HAP-1 (cell line): Measurements from ENCODE around the gene ASIP.
A peak's percentile ranks its signal among the peaks of the same experiment; 100 is the strongest.
"Not testable (repeated sequence)": the region's sequence is repeated elsewhere in the genome, so short reads cannot be mapped to it uniquely, and the experiment has no call there.

Experiments used
- DNase-seq, 2 experiments: peaks; one replicate each; pipeline ENCODE4 v3.0.0-alpha.2; 2016 to 2020; ENCODE audit warnings: low spot score in 2 of 2
- H3K27me3 ChIP-seq: fragments of 250-450 bp; sonication (Bioruptor Pico); 2 replicates; pipeline ENCODE4 v1.5.1; 2020; ENCODE audit warnings: low read depth, mild to moderate bottlenecking, moderate library complexity
- H3K36me3 ChIP-seq: fragments of 250-450 bp; sonication (Bioruptor Pico); replicated peaks from 2 replicates; pipeline ENCODE4 v1.5.1; 2020; ENCODE audit warnings: mild to moderate bottlenecking
- H3K4me1 ChIP-seq: fragments of 250-450 bp; sonication (Bioruptor Pico); 2 replicates; pipeline ENCODE4 v1.5.1; 2020; ENCODE audit warnings: mild to moderate bottlenecking
- H3K4me3 ChIP-seq: fragments of 250-450 bp; sonication (Bioruptor Pico); 2 replicates; pipeline ENCODE4 v1.5.1; 2020; ENCODE audit warnings: mild to moderate bottlenecking, moderate library complexity
- H3K9me3 ChIP-seq: fragments of 250-450 bp; sonication (Bioruptor Pico); 2 replicates; pipeline ENCODE4 v1.5.1; 2020; ENCODE audit warnings: mild to moderate bottlenecking, moderate library complexity
- in situ Hi-C: fragments of 300-500 bp; cut with MboI; formaldehyde crosslinking; loops from 3 replicates; pipeline ENCODE4 v1.14.3; 2020; ENCODE audit warnings: low sequenced_read_pairs, inconsistent platforms, mixed read lengths

ASIP gene

GRCh38 chr20:34240693-34241615, at the start of gene ASIP:
ASIP (plus strand) TSS chr20:34241423; CDS start chr20:34260375, 18,952 bp downstream.
- in situ Hi-C loops, result no loop called here
- H3K9me3 ChIP-seq, result peaks cover 5% of the 10 kb centered on the region; the same call in 1 of the 2 replicates

GRCh38 chr20:34193051-34193450, 48.2 kb upstream of the ASIP start:
- in situ Hi-C loops, result loop anchor here (10.0 kb wide), 1 partner anchor 572 kb away; no protein-coding TSS in a partner anchor
- Histone ChIP-seq H3K9me3 (no peaks in the 10 kb centered on the region), H3K27me3 (peaks cover 13% of the 10 kb centered on the region), H3K4me1 (no peaks in the 10 kb centered on the region), H3K36me3 (no peaks in the 10 kb centered on the region), H3K4me3 (no peak overlapping the region)
- DNase-seq, result no peak

More at GRCh38 chr20:34240693-34241615, at the start of gene ASIP:
- H3K36me3 ChIP-seq, result no peaks in the 10 kb centered on the region
- no peak within 1 kb of the TSS for H3K4me3 ChIP-seq
- no peaks in the 10 kb centered on the region for H3K4me1 ChIP-seq
- no peak for DNase-seq
- no peaks in the 10 kb centered on the region; the same call in 1 of the 2 replicates for H3K27me3 ChIP-seq

GRCh38 chr20:34199183-34199582, 42.0 kb upstream of the ASIP start:
- H3K27me3 ChIP-seq, result peaks cover 40% of the 10 kb centered on the region
- no peaks in the 10 kb centered on the region for H3K36me3 ChIP-seq
- H3K9me3 ChIP-seq, result no peaks in the 10 kb centered on the region
- DNase-seq, result no peak
- H3K4me1 ChIP-seq, result no peaks in the 10 kb centered on the region
- in situ Hi-C loops, result loop anchor here (10.0 kb wide), 1 partner anchor 566 kb away; no protein-coding TSS in a partner anchor
- no peak overlapping the region for H3K4me3 ChIP-seq

GRCh38 chr20:34200023-34200422, 41.2 kb upstream of the ASIP start:
- Histone ChIP-seq H3K36me3 (no peaks in the 10 kb centered on the region), H3K27me3 (peaks cover 40% of the 10 kb centered on the region), H3K4me1 (no peaks in the 10 kb centered on the region), H3K4me3 (no peak overlapping the region), H3K9me3 (no peaks in the 10 kb centered on the region)
- in situ Hi-C loops, result no loop called here
- no peak for DNase-seq

GRCh38 chr20:34201531-34201930, 39.7 kb upstream of the ASIP start:
- H3K9me3 ChIP-seq, result no peaks in the 10 kb centered on the region; the same call in 1 of the 2 replicates
- no peaks in the 10 kb centered on the region for H3K36me3 ChIP-seq
- in situ Hi-C loops, result no loop called here
- DNase-seq, result no peak
- H3K4me1 ChIP-seq, result no peaks in the 10 kb centered on the region
- peaks cover 40% of the 10 kb centered on the region for H3K27me3 ChIP-seq
- no peak overlapping the region for H3K4me3 ChIP-seq

- H3K36me3 ChIP-seq, H3K4me1 ChIP-seq, H3K9me3 ChIP-seq, DNase-seq, in situ Hi-C loops, H3K4me3 ChIP-seq: not testable (repeated sequence)
- H3K27me3 ChIP-seq, result peaks cover 16% of the 10 kb centered on the region
Observed at GRCh38 chr20:34205172-34205880, 35.9 kb upstream of the ASIP start.

GRCh38 chr20:34209111-34209510, 32.1 kb upstream of the ASIP start:
- no peaks in the 10 kb centered on the region for H3K36me3 ChIP-seq
- H3K4me3 ChIP-seq, result no peak overlapping the region
- no peaks in the 10 kb centered on the region; the same call in 1 of the 2 replicates for H3K9me3 ChIP-seq
- H3K27me3 ChIP-seq, result no peaks in the 10 kb centered on the region
- no peak for DNase-seq
- in situ Hi-C loops, result no loop called here
- no peaks in the 10 kb centered on the region for H3K4me1 ChIP-seq

GRCh38 chr20:34210271-34210670, 31.0 kb upstream of the ASIP start:
- H3K9me3 ChIP-seq, result no peaks in the 10 kb centered on the region; the same call in 1 of the 2 replicates
- no peaks in the 10 kb centered on the region for H3K4me1 ChIP-seq
- no peak for DNase-seq
- H3K36me3 ChIP-seq, result no peaks in the 10 kb centered on the region
- H3K4me3 ChIP-seq, result no peak overlapping the region
- H3K27me3 ChIP-seq, result no peaks in the 10 kb centered on the region
- in situ Hi-C loops, result no loop called here

GRCh38 chr20:34211591-34211990, 29.6 kb upstream of the ASIP start:
- H3K27me3 ChIP-seq, result no peaks in the 10 kb centered on the region
- no peak for DNase-seq
- in situ Hi-C loops, result no loop called here

GRCh38 chr20:34213213-34213612, 28.0 kb upstream of the ASIP start:
- in situ Hi-C loops, result no loop called here
- no peaks in the 10 kb centered on the region for H3K36me3 ChIP-seq
- H3K27me3 ChIP-seq, result no peaks in the 10 kb centered on the region
- 0 out of 2 replicates have a peak, but pooled peaks cover 4% of the 10 kb centered on the region for H3K4me1 ChIP-seq
- H3K4me3 ChIP-seq, result no peak overlapping the region
- DNase-seq, result no peak
- no peaks in the 10 kb centered on the region; the same call in 1 of the 2 replicates for H3K9me3 ChIP-seq

More at GRCh38 chr20:34211591-34211990, 29.6 kb upstream of the ASIP start:
- Histone ChIP-seq H3K9me3 (no peaks in the 10 kb centered on the region; the same call in 1 of the 2 replicates), H3K36me3 (no peaks in the 10 kb centered on the region), H3K4me3 (no peak overlapping the region), H3K4me1 (0 out of 2 replicates have a peak, but pooled peaks cover 4% of the 10 kb centered on the region)

GRCh38 chr20:34215711-34216381, 25.4 kb upstream of the ASIP start:
- DNase-seq, result peak; percentile 39 to 66
- H3K27me3 ChIP-seq, result no peaks in the 10 kb centered on the region
- in situ Hi-C loops, result no loop called here

GRCh38 chr20:34216382-34216742, 24.9 kb upstream of the ASIP start:
- DNase-seq, result no peak
- no peaks in the 10 kb centered on the region for H3K9me3 ChIP-seq
- H3K27me3 ChIP-seq, result no peaks in the 10 kb centered on the region
- 0 out of 2 replicates have a peak, but pooled peaks cover 4% of the 10 kb centered on the region for H3K4me1 ChIP-seq
- in situ Hi-C loops, result no loop called here
- H3K4me3 ChIP-seq, result no peak overlapping the region; the same call in 1 of the 2 replicates
- H3K36me3 ChIP-seq, result no peaks in the 10 kb centered on the region

More at GRCh38 chr20:34215711-34216381, 25.4 kb upstream of the ASIP start:
- H3K4me1 ChIP-seq, result 0 out of 2 replicates have a peak, but pooled peaks cover 4% of the 10 kb centered on the region
- H3K36me3 ChIP-seq, result no peaks in the 10 kb centered on the region
- H3K9me3 ChIP-seq, result no peaks in the 10 kb centered on the region
- peak overlapping the region; percentile 7 for H3K4me3 ChIP-seq

- Histone ChIP-seq H3K9me3 (no peaks in the 10 kb centered on the region; the same call in 1 of the 2 replicates), H3K4me1 (0 out of 2 replicates have a peak, but pooled peaks cover 4% of the 10 kb centered on the region), H3K27me3 (no peaks in the 10 kb centered on the region), H3K36me3 (no peaks in the 10 kb centered on the region), H3K4me3 (no peak overlapping the region)
- in situ Hi-C loops, result no loop called here
- peak in 1 of 2 experiments; percentile 31 for DNase-seq
Observed at GRCh38 chr20:34220561-34220960, 20.7 kb upstream of the ASIP start.
